ENCODE data around the gene NHLRC4. TPM values are rescaled to one million over a fixed set of nuclear protein-coding genes. Genes with fewer than 3 reads are reported as not detected.

The NHLRC4 gene
- total and polyA plus RNA-seq, 4 donors = 0.17 to 7.0 (median 0.25) TPM; not detected in 1

- TF ChIP-seq CTCF (IDR thresholded peaks at IDR 0.05; ENCODE audit: low read depth, low read length, missing input control) (no peak), REST (IDR thresholded peaks at IDR 0.05) (no peak)
Observed at GRCh38 chr16:537415-538335, 29.1 kb upstream of the NHLRC4 start (continued).

GRCh38 chr16:539901-540530 is 26.8 kb upstream of the NHLRC4 start:
- 93% methylated on average over 34 of the region's 34 CpGs for WGBS
- H3K9me3 ChIP-seq (ENCODE audit: control insufficient read depth in 4 of 4, low read length in 3 of 4) = no peaks in the 10 kb centered on the region
- H3K36me3 ChIP-seq (ENCODE audit: control insufficient read depth in 4 of 4, insufficient read depth in 3 of 4, low read depth in 1 of 4, low read length in 3 of 4) = peaks cover 3 to 21% (median 7%) of the 10 kb centered on the region in 4 donors
- no peak overlapping the region for H3K27ac ChIP-seq (ENCODE audit: low read depth in 1 of 2, low read length in 2 of 2)
- peaks cover 19 to 39% (median 25%) of the 10 kb centered on the region in 4 donors for H3K4me1 ChIP-seq (ENCODE audit: control insufficient read depth in 4 of 4, insufficient read depth in 4 of 4, low read length in 3 of 4)
- H3K27me3 ChIP-seq (ENCODE audit: control insufficient read depth in 4 of 4, insufficient read depth in 4 of 4, low read length in 3 of 4) = no peaks in the 10 kb centered on the region
- DNase-seq (ENCODE audit: low spot score) = no peak
- no peak for TF ChIP-seq ATF3 (IDR thresholded peaks at IDR 0.05)
- TF ChIP-seq TAF1 (conservative IDR thresholded peaks at IDR 0.05) = no peak
- no peak for TF ChIP-seq MAX (IDR thresholded peaks at IDR 0.05)
- no peak for TF ChIP-seq NR2F2 (IDR thresholded peaks at IDR 0.05)
- TF ChIP-seq RAD21 (IDR thresholded peaks at IDR 0.05) = no peak
- TF ChIP-seq FOXA1 (IDR thresholded peaks at IDR 0.05) = no peak
- no peak for TF ChIP-seq RXRA (IDR thresholded peaks at IDR 0.05)
- no peak for TF ChIP-seq HNF4A (conservative IDR thresholded peaks at IDR 0.05)
- no peak for TF ChIP-seq JUND (IDR thresholded peaks at IDR 0.05)
- no peak for TF ChIP-seq REST (IDR thresholded peaks at IDR 0.05)
- no peak for TF ChIP-seq SP1 (IDR thresholded peaks at IDR 0.05)
- no peak for TF ChIP-seq GABPA (IDR thresholded peaks at IDR 0.05 in 1 of 2, conservative IDR thresholded peaks at IDR 0.05 in 1 of 2)
- TF ChIP-seq CTCF (IDR thresholded peaks at IDR 0.05; ENCODE audit: low read depth, low read length, missing input control) = no peak
- TF ChIP-seq HNF4G (IDR thresholded peaks at IDR 0.05) = no peak
- TF ChIP-seq EGR1 (IDR thresholded peaks at IDR 0.05; ENCODE audit: low read depth in 2 of 2) = no peak
- no peak for TF ChIP-seq YY1 (IDR thresholded peaks at IDR 0.05)
- TF ChIP-seq FOXA2 (IDR thresholded peaks at IDR 0.05) = no peak
- H3K4me3 ChIP-seq (ENCODE audit: low read depth in 1 of 3, low read length in 3 of 3) = no peak overlapping the region
- no peak overlapping the region for H3K9ac ChIP-seq (ENCODE audit: low read depth in 1 of 2, low read length in 2 of 2)

Data from liver (tissue), 9 donors.